ENCODE measurements around the gene THAP3.

Gene THAP3

GRCh38 chr1:6601049-6601922, 23.4 kb upstream of the THAP3 start:
- peak; percentile 91 for DNase-seq (ENCODE audit: low read depth, low spot score)
- in situ Hi-C loops (cut with HindIII; ENCODE audit: low sequenced_read_pairs): no loop called here

GRCh38 chr1:6601923-6602668, 22.6 kb upstream of the THAP3 start:
- DNase-seq (ENCODE audit: low read depth, low spot score): peak; percentile 63
- in situ Hi-C loops (cut with HindIII; ENCODE audit: low sequenced_read_pairs): no loop called here
- H3K4me3 ChIP-seq (ENCODE audit: low read depth, low read length): peak overlapping the region; percentile 79
- no peak for TF ChIP-seq CTCF (IDR thresholded peaks at IDR 0.05; ENCODE audit: low read depth, low read length)

More at GRCh38 chr1:6601049-6601922, 23.4 kb upstream of the THAP3 start:
- peak overlapping the region; percentile 79 for H3K4me3 ChIP-seq (ENCODE audit: low read depth, low read length)
- no peak for TF ChIP-seq CTCF (IDR thresholded peaks at IDR 0.05; ENCODE audit: low read depth, low read length)

GRCh38 chr1:6602669-6603237, 21.9 kb upstream of the THAP3 start, which contains the start of gene KLHL21:
KLHL21 (minus strand) TSS chr1:6602869; CDS start chr1:6602817, 52 bp downstream.
- no peak for TF ChIP-seq CTCF (IDR thresholded peaks at IDR 0.05; ENCODE audit: low read depth, low read length)
- in situ Hi-C loops (cut with HindIII; ENCODE audit: low sequenced_read_pairs): no loop called here
- H3K4me3 ChIP-seq (ENCODE audit: low read depth, low read length): peak within 1 kb of the TSS; percentile 79
- peak; percentile 91 for DNase-seq (ENCODE audit: low read depth, low spot score)

- peak overlapping the region; percentile 35 for H3K4me3 ChIP-seq (ENCODE audit: low read depth, low read length)
- DNase-seq (ENCODE audit: low read depth, low spot score): peak; percentile 89
- TF ChIP-seq CTCF (IDR thresholded peaks at IDR 0.05; ENCODE audit: low read depth, low read length): no peak
- in situ Hi-C loops (cut with HindIII; ENCODE audit: low sequenced_read_pairs): no loop called here
Measured at GRCh38 chr1:6603238-6603914, 21.3 kb upstream of the THAP3 start.

- H3K4me3 ChIP-seq (ENCODE audit: low read depth, low read length): no peak overlapping the region
- in situ Hi-C loops (cut with HindIII; ENCODE audit: low sequenced_read_pairs): no loop called here
- DNase-seq (ENCODE audit: low read depth, low spot score): peak; percentile 85
- TF ChIP-seq CTCF (IDR thresholded peaks at IDR 0.05; ENCODE audit: low read depth, low read length): no peak
Measured at GRCh38 chr1:6603915-6604558, 20.6 kb upstream of the THAP3 start.
